HCT116 (cell line): ENCODE results near the gene FRY. TPM values are rescaled to one million over a fixed set of nuclear protein-coding genes. Genes with fewer than 3 reads are reported as not detected.

Experiments
- ATAC-seq: fragments of 200-7000 bp; cut with Tn5 transposase; 2 replicates; pipeline ENCODE4 v1.9.1; 2020; ENCODE audit warnings: mild to moderate bottlenecking, moderate library complexity
- BruUV-seq: library from RNA; stranded (reverse); fragments of 400-500 nt; replicated peaks from 2 replicates; lab custom pipeline; 2021; lab: Mats Ljungman, UMichigan
- CTCF ChIA-PET: fragments of 300-600 bp; sonication (Branson Sonifier 250); formaldehyde crosslinking; loops from one replicate; lab custom pipeline; 2021; ENCODE audit warnings: antibody characterized with exemption; lab: Charles Lee
- POLR2A ChIA-PET: fragments of 300-600, 350-600 bp; sonication (Branson Sonifier 250); formaldehyde crosslinking; loops from one replicate; lab custom pipeline; 2021; ENCODE audit warnings: antibody characterized with exemption; lab: Charles Lee
- RAD21 ChIA-PET, 2 experiments: fragments of 300-600 bp; sonication (Branson Sonifier 250); formaldehyde crosslinking; loops; one replicate each; lab custom pipeline; 2023; ENCODE audit warnings: low total read pairs in 2 of 2; ENCODE audit not compliant: uncharacterized antibody in 2 of 2, unreplicated experiment in 2 of 2, low non-redundant PET in 1 of 2; lab: Charles Lee
- DNase-seq: peaks from one replicate; pipeline ENCODE4 v3.0.0-alpha.2; 2010; ENCODE audit warnings: low read depth, low spot score
- H2AFZ ChIP-seq: fragments of 200-600 bp; shearing (Covaris generic), sonication (generic); 2 replicates; pipeline ENCODE4 v1.6.1; 2017; ENCODE audit warnings: low read depth, mixed run types, mixed read lengths, antibody characterized with exemption, low read length; ENCODE audit not compliant: poor library complexity, severe bottlenecking
- H3K27ac ChIP-seq: 2 replicates; pipeline ENCODE4 v1.5.1; 2012; ENCODE audit warnings: low read depth, low read length
- H3K27me3 ChIP-seq: fragments of 200-600 bp; sonication (generic); 2 replicates; pipeline ENCODE4 v1.6.1; 2016; ENCODE audit warnings: mixed run types, low read length, mixed read lengths; ENCODE audit not compliant: insufficient read depth
- H3K36me3 ChIP-seq, 2 experiments: fragments of 200-500 bp in 1 of 2; fragments of 200-600 bp in 1 of 2; sonication (Bioruptor generic) in 1 of 2; sonication (generic) in 1 of 2; 2 replicates each; pipeline versions ENCODE4 v1.5.1 to v1.6.1; 2014 to 2016; ENCODE audit warnings: low read length in 2 of 2, inconsistent platforms in 1 of 2, mixed read lengths in 1 of 2, mixed run types in 1 of 2; ENCODE audit not compliant: insufficient read depth in 2 of 2, control insufficient read depth in 1 of 2
- H3K4me1 ChIP-seq, 2 experiments: fragments of 200-600 bp in 1 of 2; sonication (generic) in 1 of 2; 2 replicates each; pipeline versions ENCODE4 v1.5.1 to v1.6.1; 2012 to 2017; ENCODE audit warnings: low read length in 2 of 2, inconsistent platforms in 1 of 2, mild to moderate bottlenecking in 1 of 2, mixed read lengths in 1 of 2, mixed run types in 1 of 2, moderate library complexity in 1 of 2; ENCODE audit not compliant: insufficient read depth in 2 of 2, control insufficient read depth in 1 of 2
- H3K4me2 ChIP-seq: fragments of 200-600 bp; sonication (generic); 2 replicates; pipeline ENCODE4 v1.6.1; 2017; ENCODE audit warnings: mixed run types, low read length, mixed read lengths
- H3K4me3 ChIP-seq, 2 experiments: fragments of 200-600 bp in 1 of 2; sonication (generic) in 1 of 2; replicated peaks in 1 of 2; 2 replicates each; pipeline ENCODE4 v1.5.1; 2011 to 2016; ENCODE audit warnings: low read length in 2 of 2, control low read depth in 1 of 2, low read depth in 1 of 2, mild to moderate bottlenecking in 1 of 2, mixed read lengths in 1 of 2, mixed run types in 1 of 2
- H3K79me2 ChIP-seq: fragments of 200-600 bp; sonication (generic); 2 replicates; pipeline ENCODE4 v1.6.1; 2017; ENCODE audit warnings: mild to moderate bottlenecking, mixed run types, low read length, moderate library complexity, mixed read lengths; ENCODE audit not compliant: insufficient read depth
- H3K9ac ChIP-seq: fragments of 200-600 bp; sonication (generic); 2 replicates; pipeline ENCODE4 v1.6.1; 2016; ENCODE audit warnings: low read length, mixed read lengths
- H3K9me2 ChIP-seq: fragments of 200-600 bp; sonication (generic), shearing (Covaris generic); 2 replicates; pipeline ENCODE4 v1.6.1; 2017; ENCODE audit warnings: mixed run types, mild to moderate bottlenecking, moderate library complexity; ENCODE audit not compliant: insufficient read depth
- H3K9me3 ChIP-seq, 2 experiments: fragments of 200-500 bp in 1 of 2; fragments of 200-600 bp in 1 of 2; sonication (Bioruptor generic) in 1 of 2; sonication (generic) in 1 of 2; 2 replicates each; pipeline ENCODE4 v1.6.1; 2014 to 2017; ENCODE audit warnings: low read length in 2 of 2, mixed read lengths in 2 of 2, inconsistent platforms in 1 of 2, low read depth in 1 of 2, mild to moderate bottlenecking in 1 of 2, mixed run types in 1 of 2, moderate library complexity in 1 of 2; ENCODE audit not compliant: control insufficient read depth in 1 of 2, insufficient read depth in 1 of 2
- H4K20me1 ChIP-seq: fragments of 200-600 bp; sonication (generic), shearing (Covaris generic); 2 replicates; pipeline ENCODE4 v1.6.1; 2017; ENCODE audit warnings: mixed run types, mild to moderate bottlenecking, moderate library complexity; ENCODE audit not compliant: insufficient read depth
- CBX3 ChIP-seq: IDR thresholded peaks from 2 replicates; pipeline ENCODE4 v1.6.1; 2012; ENCODE audit warnings: low read depth
- CEBPB ChIP-seq: IDR thresholded peaks from 2 replicates; pipeline ENCODE4 v1.6.1; 2012; ENCODE audit warnings: low read depth
- EZH2 ChIP-seq: fragments of 200-600 bp; sonication (generic); IDR thresholded peaks from 2 replicates; pipeline ENCODE4 v1.6.1; 2017; ENCODE audit warnings: antibody characterized with exemption, mixed run types
- MAX ChIP-seq: IDR thresholded peaks from 2 replicates; pipeline ENCODE4 v1.6.1; 2012
- POLR2A ChIP-seq: IDR thresholded peaks from 2 replicates; pipeline ENCODE4 v1.7.0; 2011; ENCODE audit warnings: borderline replicate concordance; ENCODE audit not compliant: insufficient read depth, insufficient read length; ENCODE audit errors: extremely low read depth
- REST ChIP-seq: IDR thresholded peaks from 2 replicates; pipeline ENCODE4 v1.6.1; 2012; ENCODE audit warnings: low read depth
- SIN3A ChIP-seq: IDR thresholded peaks from 2 replicates; pipeline ENCODE4 v1.6.1; 2012; ENCODE audit warnings: low read depth
- SRF ChIP-seq: IDR thresholded peaks from 2 replicates; pipeline ENCODE4 v1.6.1; 2012; ENCODE audit warnings: low read depth
- YY1 ChIP-seq: IDR thresholded peaks from 2 replicates; pipeline ENCODE4 v1.6.1; 2011; ENCODE audit warnings: low read length, low read depth, moderate library complexity, mild to moderate bottlenecking; ENCODE audit not compliant: insufficient replicate concordance; ENCODE audit errors: extremely low read depth
- ZBTB33 ChIP-seq: IDR thresholded peaks from 2 replicates; pipeline ENCODE4 v1.6.1; 2011; ENCODE audit warnings: mild to moderate bottlenecking, low read length, moderate library complexity; ENCODE audit not compliant: insufficient replicate concordance; ENCODE audit errors: extremely low read depth
- ZFX ChIP-seq: fragments of 450-650 bp; IDR thresholded peaks from 2 replicates; pipeline ENCODE4 v1.6.1; 2017
- intact Hi-C: fragments of 100-400 bp; cut with micrococcal nuclease; formaldehyde crosslinking; loops from 2 replicates; pipeline ENCODE4 v1.10.0; 2022
- total RNA-seq: library from RNA; stranded (reverse); gene quantifications from one replicate; pipeline ENCODE4 v1.2.1, GENCODE V29; 2021; ENCODE audit not compliant: unreplicated experiment
- TF ChIP-seq, protein P1 (sequence below), 3 experiments: fragments of 200-600 bp in 1 of 3; sonication (generic) in 1 of 3; IDR thresholded peaks in 2 of 3; conservative IDR thresholded peaks in 1 of 3; 2 replicates each; pipeline ENCODE4 v1.5.1; 2012 to 2017; ENCODE audit warnings: low read depth in 2 of 3, low read length in 2 of 3, antibody characterized with exemption in 1 of 3, borderline replicate concordance in 1 of 3, control low read depth in 1 of 3, mild to moderate bottlenecking in 1 of 3, mixed read lengths in 1 of 3, mixed run types in 1 of 3, moderate library complexity in 1 of 3; ENCODE audit not compliant: insufficient read depth in 1 of 3
- TF ChIP-seq, protein P2 (sequence below): IDR thresholded peaks from 2 replicates; pipeline ENCODE4 v1.6.1; 2012

The FRY gene
- total RNA-seq, 1 experiment from 2014 or later, result 1.4 TPM

DNA sequence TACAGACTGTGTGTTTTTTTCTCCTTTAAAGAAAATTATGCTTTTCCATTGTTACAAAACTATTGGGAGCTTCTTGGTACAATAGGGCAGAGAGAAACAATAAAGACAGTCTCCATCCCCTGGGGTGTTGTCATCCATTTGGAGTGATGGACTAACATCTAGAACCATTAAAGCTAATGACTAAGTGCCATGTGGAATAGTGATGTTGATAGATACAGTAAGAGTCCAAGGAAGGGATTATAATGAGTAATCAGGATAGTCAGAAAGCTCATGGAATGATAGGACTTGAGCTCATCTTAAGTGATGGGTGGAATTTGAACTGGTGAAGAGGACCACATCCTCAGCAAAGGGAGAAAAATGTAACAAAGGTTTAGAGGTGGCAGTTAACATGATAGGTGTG is 24.1 kb upstream of the FRY start (continued):
- TF ChIP-seq, protein P1, sequence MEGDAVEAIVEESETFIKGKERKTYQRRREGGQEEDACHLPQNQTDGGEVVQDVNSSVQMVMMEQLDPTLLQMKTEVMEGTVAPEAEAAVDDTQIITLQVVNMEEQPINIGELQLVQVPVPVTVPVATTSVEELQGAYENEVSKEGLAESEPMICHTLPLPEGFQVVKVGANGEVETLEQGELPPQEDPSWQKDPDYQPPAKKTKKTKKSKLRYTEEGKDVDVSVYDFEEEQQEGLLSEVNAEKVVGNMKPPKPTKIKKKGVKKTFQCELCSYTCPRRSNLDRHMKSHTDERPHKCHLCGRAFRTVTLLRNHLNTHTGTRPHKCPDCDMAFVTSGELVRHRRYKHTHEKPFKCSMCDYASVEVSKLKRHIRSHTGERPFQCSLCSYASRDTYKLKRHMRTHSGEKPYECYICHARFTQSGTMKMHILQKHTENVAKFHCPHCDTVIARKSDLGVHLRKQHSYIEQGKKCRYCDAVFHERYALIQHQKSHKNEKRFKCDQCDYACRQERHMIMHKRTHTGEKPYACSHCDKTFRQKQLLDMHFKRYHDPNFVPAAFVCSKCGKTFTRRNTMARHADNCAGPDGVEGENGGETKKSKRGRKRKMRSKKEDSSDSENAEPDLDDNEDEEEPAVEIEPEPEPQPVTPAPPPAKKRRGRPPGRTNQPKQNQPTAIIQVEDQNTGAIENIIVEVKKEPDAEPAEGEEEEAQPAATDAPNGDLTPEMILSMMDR (IDR thresholded peaks at IDR 0.05 in 2 of 3, conservative IDR thresholded peaks at IDR 0.05 in 1 of 3; ENCODE audit: borderline replicate concordance in 1 of 3, insufficient read depth in 1 of 3, low read depth in 2 of 3, low read length in 2 of 3), result no peak
- TF ChIP-seq ZFX (no peak), SRF (no peak), MAX (no peak), CEBPB (no peak)
- TF ChIP-seq, all 23 proteins: peak for 0

- DNase-seq, result no peak
- H3K4me2 ChIP-seq, result no peak overlapping the region
- ATAC-seq, result no peak
- H3K9ac ChIP-seq, result no peak overlapping the region
- intact Hi-C loops, result no loop called here
- RAD21 ChIA-PET, result no interaction called here
- TF ChIP-seq SIN3A (no peak), ZFX (no peak), POLR2A (no peak), EZH2 (no peak), YY1 (no peak), REST (no peak), ZBTB33 (no peak), CBX3 (no peak)
- TF ChIP-seq, protein P2, sequence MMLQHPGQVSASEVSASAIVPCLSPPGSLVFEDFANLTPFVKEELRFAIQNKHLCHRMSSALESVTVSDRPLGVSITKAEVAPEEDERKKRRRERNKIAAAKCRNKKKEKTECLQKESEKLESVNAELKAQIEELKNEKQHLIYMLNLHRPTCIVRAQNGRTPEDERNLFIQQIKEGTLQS, result no peak
- no peaks in the 10 kb centered on the region for H3K4me1 ChIP-seq
- H3K79me2 ChIP-seq, result no peaks in the 10 kb centered on the region
- POLR2A ChIA-PET, result no interaction called here
- BruUV-seq, result no TSS peak
- no peaks in the 10 kb centered on the region for H3K9me2 ChIP-seq
- no peaks in the 10 kb centered on the region for H3K36me3 ChIP-seq
- no peak overlapping the region for H2AFZ ChIP-seq
- no peak overlapping the region for H3K27ac ChIP-seq
- no peaks in the 10 kb centered on the region for H4K20me1 ChIP-seq
- CTCF ChIA-PET, result no interaction called here
- no peaks in the 10 kb centered on the region for H3K27me3 ChIP-seq
- no peak overlapping the region for H3K4me3 ChIP-seq
- H3K9me3 ChIP-seq, result no peaks in the 10 kb centered on the region
Observed at GRCh38 chr13:32008518-32009175, 22.9 kb upstream of the FRY start.
